Measurements from ENCODE around the gene FOXQ1.

DNA sequence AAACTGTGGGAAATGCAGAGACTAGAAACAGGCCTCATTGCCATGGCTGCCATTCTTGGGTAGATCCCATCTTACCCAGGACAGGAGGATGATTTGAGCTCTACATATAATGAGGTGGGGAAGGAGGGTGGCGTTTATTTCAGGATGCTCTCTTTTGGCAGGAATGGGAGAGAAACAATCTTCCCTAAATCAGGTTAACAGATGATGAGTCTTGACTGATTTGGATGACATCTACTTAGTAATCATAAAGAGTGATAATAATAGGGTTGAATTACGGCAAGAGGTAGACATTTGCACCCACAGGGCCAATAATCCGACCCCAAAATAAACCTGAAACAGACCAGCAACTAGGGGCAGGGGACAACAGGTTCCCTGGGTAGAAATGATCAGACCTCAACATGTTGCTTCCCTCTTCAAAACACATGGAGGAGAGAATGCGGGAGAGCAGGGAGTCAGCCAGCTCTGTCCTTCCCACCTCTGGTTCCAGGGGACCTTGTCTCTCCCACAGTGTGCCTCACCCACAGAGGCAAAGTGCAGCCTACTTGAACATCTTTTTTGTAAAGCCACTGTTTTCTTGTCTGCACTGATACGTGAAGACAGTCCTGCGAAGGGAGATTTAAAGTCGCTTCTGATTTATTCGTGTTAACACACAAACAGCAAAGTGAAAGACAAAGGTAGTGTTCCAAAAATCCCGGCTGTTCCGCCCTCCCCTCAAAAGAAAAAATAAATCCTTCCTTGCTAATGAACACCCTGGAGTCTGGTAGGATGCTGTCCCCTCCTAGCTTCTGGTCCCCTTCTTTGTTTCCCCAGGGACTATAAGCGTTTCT lies 3.9 kb downstream of the FOXQ1 start:
- no peak for TF ChIP-seq POLR2A (IDR thresholded peaks at IDR 0.05; ENCODE audit: low read length)
- TF ChIP-seq GATA1 (IDR thresholded peaks at IDR 0.05; ENCODE audit: low read depth, low read length), result no peak

Measured in erythroblast (primary cell).